Right hindlimb (tissue), 1 donor: Measurements from ENCODE around the gene TGFA.
"Not testable (repeated sequence)": the region's sequence is repeated elsewhere in the genome, so short reads cannot be mapped to it uniquely, and the experiment has no call there.

Source experiments
- DNase-seq: peaks from one replicate; pipeline ENCODE4 v3.0.0-alpha.2; 2018

TGFA gene

DNA sequence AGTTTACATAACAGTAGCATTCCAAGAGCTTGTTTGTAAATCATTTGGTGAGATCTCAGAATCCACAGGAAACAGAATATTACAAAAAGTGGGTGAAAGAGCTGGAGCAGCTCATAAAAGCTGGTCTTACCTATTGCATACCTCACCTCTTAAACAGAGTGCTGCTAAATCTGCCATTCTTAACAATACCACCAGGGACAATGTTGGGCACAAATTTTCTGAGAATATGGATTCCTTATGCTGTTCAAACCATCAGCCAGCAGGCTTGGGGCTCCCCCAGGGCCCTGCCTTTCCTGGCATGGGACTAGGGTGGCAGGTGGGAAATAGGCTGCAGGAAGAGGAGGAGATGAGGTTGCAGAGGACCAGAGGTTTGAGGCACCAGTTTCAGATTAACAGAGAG lies 55.6 kb downstream of the TGFA start:
- DNase-seq: no peak

- DNase-seq: no peak
These were observed 56.8 kb downstream of the TGFA start for GRCh38 chr2:70496819-70497218.

DNA sequence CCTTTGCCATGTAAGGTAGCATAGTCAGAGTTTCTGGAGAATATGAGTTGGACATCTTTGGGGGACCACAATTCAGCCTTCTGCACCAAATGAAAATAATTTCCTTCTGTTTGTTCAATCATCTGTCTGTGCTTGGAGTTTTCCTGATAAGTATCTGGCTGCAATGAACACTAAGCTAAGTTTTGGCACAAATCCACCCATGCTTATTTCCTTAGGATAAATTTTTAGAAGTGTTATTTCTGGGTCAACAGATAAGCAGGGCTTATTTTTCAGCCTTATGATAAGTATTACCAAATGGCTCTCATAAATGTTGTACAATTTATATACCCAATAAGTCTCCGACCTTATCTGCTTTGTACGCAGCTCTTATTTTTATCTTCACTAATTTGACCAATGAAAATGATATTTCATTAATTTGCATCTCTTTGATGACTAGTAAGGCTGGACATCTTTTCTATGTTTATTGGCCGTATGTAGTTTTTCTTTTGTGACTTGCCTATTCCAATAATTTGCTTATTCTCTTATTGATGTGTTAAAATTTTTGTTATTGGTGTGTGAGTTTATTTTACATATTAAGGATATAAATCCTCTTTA lies 59.2 kb downstream of the TGFA start:
- no peak for DNase-seq

GRCh38 chr2:70490381-70490780 lies 63.2 kb downstream of the TGFA start:
- no peak for DNase-seq

DNA sequence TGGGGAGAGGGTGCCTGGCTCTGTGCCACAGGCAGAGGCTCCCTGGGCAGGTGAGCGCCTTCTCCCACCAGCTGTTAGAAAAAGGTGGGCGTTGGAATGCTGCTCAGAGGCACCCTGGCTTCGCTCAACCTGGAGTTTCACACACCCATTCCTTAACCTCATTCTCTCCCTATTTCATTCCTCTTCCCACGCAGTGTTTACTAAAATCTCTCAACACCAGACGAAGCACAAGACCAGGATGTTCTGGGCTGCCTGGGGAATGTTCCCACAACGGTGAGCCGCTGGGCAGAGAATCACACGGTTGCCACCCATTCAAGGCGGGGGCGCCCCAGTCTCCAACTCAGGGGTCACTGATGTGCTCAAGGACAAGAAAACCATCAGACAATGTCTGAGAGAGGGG lies 64.5 kb downstream of the TGFA start:
- no peak for DNase-seq

DNA sequence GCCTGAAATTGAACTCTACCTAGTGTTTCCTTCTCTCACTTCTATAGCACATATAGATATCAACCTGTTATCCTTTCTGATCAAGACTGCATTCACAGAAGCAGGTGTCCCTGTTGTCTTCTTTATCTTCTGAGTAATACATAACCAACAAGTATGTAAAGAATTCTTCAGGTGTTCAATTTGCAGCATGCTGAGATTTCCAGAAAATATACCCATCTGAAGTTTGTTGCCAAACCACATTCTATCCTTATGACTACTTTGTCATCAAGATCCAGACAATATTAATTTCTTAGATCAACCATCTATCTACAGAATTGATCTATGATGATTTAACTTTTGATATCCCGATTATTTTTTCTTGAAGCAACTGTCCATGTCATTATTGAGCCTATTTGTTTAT lies 69.5 kb downstream of the TGFA start:
- DNase-seq: no peak

GRCh38 chr2:70482401-70482800 lies 71.2 kb downstream of the TGFA start:
- no peak for DNase-seq

- DNase-seq: no peak
These were observed 73.2 kb downstream of the TGFA start for GRCh38 chr2:70480468-70480867.

DNA sequence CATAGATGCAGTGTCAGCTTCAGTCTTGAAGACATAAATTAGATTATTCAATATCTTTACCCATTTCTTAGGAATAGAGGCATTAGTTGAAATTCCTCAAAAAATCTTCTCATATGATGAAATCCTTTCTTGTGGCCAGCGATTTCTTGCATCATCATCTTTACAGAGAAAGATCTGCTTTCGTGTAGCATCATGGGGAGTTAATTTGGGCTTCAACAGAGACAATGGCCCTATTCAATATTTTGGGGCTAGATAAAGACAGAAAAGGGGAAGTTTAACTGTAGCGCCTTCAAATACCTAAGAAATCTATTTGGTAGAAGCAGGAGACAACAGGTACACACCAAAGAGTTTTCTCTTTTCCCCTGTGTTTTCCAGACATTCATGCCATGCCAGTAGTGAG lies 73.8 kb downstream of the TGFA start:
- DNase-seq: no peak

DNA sequence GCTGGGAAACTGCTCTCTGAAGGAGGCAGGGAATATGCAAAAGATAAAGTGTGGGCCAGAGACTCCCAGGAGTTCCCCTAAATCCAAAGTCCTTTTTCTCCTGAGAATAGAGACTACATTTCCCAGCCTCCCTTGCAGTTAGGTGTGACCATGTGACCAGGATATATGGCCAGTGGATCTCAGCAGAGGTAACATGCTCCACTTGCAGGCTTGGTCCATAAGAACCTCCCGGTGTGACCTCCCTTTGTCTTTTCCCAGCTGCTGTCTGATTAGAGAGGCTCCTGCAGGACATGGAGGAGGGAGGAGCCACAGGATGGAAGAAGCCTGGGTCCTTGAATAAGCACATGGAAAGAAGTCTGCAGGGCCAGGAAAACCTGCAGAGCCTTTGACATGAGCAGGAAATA lies 76.2 kb downstream of the TGFA start:
- DNase-seq: no peak

GRCh38 chr2:70475266-70475665 lies 78.4 kb downstream of the TGFA start:
- DNase-seq: no peak

GRCh38 chr2:70474256-70474848 lies 79.3 kb downstream of the TGFA start:
- no peak for DNase-seq

GRCh38 chr2:70473101-70473722 lies 80.4 kb downstream of the TGFA start:
- DNase-seq: no peak

DNA sequence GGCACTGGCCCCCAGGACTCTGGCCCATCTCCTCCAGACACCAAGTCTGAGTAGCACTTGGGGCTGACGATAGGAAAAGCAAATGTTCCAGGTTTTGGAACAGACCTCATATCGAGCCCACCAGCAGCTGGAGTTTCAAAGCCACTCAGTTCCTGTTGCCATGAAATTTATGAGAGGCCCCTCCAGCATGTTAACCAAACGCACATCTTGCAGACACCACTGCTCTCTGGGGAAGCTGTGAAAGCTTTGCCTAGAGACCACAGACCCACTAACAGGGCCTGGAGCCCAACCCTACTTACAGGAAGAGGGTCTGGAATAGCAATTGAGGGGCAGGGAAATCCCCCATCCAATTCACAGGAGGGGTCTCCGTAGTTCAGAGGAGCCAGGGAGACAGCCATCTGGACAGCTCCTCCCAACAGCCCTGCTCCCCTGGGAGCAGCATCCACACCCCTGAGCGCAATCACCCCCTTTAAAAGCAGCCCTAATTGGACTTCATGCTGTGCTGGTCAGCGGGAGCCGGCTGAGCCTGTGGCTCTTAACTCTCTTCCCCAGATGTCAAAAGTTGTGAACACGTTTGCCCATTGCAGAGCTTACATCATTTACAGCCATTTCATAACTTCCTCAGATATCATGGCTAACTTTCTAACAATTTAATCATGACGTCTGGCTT lies 81.3 kb downstream of the TGFA start:
- no peak for DNase-seq

DNA sequence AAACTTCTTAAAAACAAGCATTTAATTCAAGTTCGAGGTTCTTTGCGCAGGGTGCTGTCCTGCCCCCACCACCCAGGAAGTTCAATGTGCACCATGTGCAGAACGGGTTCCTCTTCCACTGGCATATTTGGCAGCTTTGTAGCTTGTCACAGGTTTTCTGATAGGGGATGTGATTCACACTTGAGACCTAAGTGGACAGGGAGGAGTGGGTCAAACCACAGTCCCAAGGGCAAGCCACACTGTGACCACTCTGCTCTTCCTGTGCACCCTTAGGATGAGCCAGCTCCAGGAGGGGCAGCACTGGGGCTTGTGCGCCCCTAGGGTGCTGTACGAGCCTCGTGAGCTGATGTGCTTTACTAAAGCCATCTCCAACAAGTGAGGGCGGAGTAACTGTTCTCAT lies 82.5 kb downstream of the TGFA start:
- DNase-seq: no peak

GRCh38 chr2:70469961-70470360 lies 83.7 kb downstream of the TGFA start:
- DNase-seq: no peak

GRCh38 chr2:70469435-70469834 lies 84.2 kb downstream of the TGFA start:
- no peak for DNase-seq

GRCh38 chr2:70468878-70469277 lies 84.7 kb downstream of the TGFA start:
- no peak for DNase-seq

DNA sequence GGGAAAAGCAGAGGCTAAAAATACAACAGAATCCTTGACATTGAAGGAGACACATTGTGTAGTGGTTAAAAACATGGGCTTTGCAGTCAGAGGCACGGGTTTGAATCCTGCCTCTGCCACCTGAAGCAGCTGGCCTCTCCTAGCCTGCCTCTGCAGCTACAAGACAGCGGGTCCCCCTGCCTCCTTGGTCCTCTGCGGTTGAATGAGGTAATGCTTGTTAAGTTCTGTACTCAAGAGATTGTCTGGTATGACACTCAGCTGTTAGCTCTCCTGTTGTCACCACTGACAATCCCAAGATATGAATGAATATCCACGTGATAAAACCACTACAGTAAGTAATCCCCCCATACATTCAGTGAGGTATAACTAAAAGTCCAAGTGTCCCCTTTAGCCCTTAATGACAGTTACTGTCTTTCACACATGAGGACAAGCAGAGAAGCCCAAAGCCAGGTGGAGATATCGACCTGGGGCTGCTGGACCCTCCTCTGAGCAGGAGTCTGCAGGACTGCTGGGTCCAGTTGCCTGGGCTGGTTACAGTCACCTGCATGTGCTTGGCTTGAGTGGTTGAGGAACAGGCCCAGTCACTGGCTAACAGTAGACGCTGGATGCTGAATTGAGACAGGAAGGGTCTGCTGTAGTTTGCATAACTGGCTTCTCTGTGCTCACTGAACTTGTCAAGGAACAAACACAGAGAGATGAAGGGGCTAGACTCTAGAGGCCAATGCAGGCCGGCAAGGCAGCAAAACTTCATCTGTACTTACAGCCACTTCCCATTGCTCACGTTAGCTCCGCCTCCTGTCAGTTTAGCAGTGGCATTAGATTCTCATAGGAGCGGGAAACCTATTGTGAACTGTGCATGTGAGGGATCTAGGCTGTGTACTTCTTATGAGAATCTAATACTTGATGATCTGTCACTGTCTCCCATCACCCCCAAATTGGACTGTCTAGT lies 85.5 kb downstream of the TGFA start:
- DNase-seq: no peak

DNA sequence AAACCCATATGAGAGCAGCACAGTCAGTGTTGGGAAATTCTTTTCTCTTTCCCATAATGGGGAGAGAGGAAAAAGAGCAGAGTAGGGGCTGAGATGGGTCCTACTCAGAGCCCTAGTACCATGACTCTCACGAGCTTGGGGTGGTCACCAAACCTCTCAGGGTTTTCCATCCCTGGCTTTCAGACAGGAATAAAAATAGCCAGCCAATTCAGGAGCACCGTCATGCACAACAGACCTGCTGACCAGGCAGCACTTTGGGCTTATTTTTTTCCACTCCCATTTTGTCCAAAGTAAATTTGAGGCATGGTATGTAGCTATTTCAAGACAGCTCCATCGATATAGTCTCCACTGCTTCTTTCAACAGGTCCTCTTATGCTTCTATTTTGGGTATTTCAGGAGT lies 86.4 kb downstream of the TGFA start:
- DNase-seq: no peak

DNA sequence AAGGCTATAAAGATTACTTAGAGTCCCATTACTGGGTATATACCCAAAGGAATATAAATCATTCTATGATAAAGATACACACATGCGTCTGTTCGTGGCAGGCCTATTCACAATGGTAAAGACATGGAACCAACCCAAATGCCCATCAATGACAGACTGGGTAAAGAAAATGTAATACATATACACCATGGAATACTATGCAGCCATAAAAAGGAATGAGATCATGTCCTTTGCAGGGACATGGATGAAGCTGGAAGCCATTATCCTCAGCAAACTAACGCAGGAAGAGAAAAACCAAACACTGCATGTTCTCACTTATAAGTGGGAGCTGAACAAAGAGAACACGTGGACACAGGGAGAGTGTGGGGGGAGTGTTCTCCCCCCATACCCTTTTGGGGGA lies 87.0 kb downstream of the TGFA start:
- DNase-seq: not testable (repeated sequence)

DNA sequence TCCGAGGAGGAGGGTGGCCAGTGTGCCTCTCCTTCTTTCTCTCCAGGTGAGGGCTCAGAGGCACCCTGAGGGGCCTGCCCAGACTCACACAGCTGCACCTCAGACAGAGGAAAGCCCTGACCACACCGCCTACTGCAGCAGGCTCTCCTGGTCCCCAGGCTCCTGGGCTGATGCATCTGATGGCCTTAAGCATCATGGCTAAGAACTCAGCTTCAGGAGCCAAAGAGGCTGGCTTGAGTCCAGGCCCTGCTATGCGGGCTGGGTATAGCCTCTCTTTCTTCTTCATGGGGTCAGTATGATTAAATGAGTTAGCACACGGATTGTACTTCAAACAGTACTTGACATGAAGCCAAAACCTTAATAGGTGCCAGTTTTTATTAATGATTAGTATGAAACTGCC lies 89.6 kb downstream of the TGFA start:
- DNase-seq: no peak

GRCh38 chr2:70463581-70463980 lies 90.0 kb downstream of the TGFA start:
- no peak for DNase-seq
